Liver (tissue), 9 donors: Measurements from ENCODE around the gene LDB2. TPM values are rescaled to one million over a fixed set of nuclear protein-coding genes. Genes with fewer than 3 reads are reported as not detected.

Source experiments
- DNase-seq: peaks from one replicate; pipeline ENCODE4 v3.0.0-alpha.2; 2017; ENCODE audit warnings: low spot score
- H3K27ac ChIP-seq, 2 donors: one replicate each; pipeline ENCODE4 v1.7.0; 2013; ENCODE audit warnings: inconsistent platforms in 2 of 2, low read length in 2 of 2, control low read depth in 1 of 2, low read depth in 1 of 2, mild to moderate bottlenecking in 1 of 2
- H3K27me3 ChIP-seq, 4 donors: one replicate each; pipeline versions ENCODE4 v1.6.1 to v1.7.0; 2013; ENCODE audit warnings: low read length in 3 of 4, inconsistent platforms in 1 of 4, mild to moderate bottlenecking in 1 of 4, moderate library complexity in 1 of 4; ENCODE audit not compliant: control insufficient read depth in 4 of 4, insufficient read depth in 4 of 4
- H3K36me3 ChIP-seq, 4 donors: one replicate each; pipeline versions ENCODE4 v1.6.1 to v1.7.0; 2013; ENCODE audit warnings: low read length in 3 of 4, mild to moderate bottlenecking in 3 of 4, low read depth in 1 of 4, moderate library complexity in 1 of 4; ENCODE audit not compliant: control insufficient read depth in 4 of 4, insufficient read depth in 3 of 4
- H3K4me1 ChIP-seq, 4 donors: one replicate each; pipeline versions ENCODE4 v1.6.1 to v1.7.0; 2013; ENCODE audit warnings: low read length in 3 of 4, mild to moderate bottlenecking in 3 of 4, moderate library complexity in 1 of 4; ENCODE audit not compliant: control insufficient read depth in 4 of 4, insufficient read depth in 4 of 4
- H3K4me3 ChIP-seq, 3 donors: one replicate each; pipeline versions ENCODE4 v1.6.1 to v1.7.0; 2013; ENCODE audit warnings: low read length in 3 of 3, control low read depth in 1 of 3, low read depth in 1 of 3, mild to moderate bottlenecking in 1 of 3
- H3K9ac ChIP-seq, 2 donors: one replicate each; pipeline ENCODE4 v1.7.0; 2013; ENCODE audit warnings: low read length in 2 of 2, mild to moderate bottlenecking in 2 of 2, moderate library complexity in 2 of 2, control low read depth in 1 of 2, low read depth in 1 of 2
- H3K9me3 ChIP-seq, 4 donors: one replicate each; pipeline versions ENCODE4 v1.6.1 to v1.7.0; 2013; ENCODE audit warnings: low read length in 3 of 4; ENCODE audit not compliant: control insufficient read depth in 4 of 4
- EGR1 ChIP-seq, 2 donors: IDR thresholded peaks; 2 replicates each; pipeline ENCODE4 v1.6.1; 2016 to 2018; ENCODE audit warnings: antibody characterized with exemption in 2 of 2, low read depth in 2 of 2
- FOXA2 ChIP-seq: IDR thresholded peaks from 2 replicates; pipeline ENCODE4 v1.6.1; 2016; ENCODE audit warnings: antibody characterized with exemption
- GABPA ChIP-seq, 2 donors: IDR thresholded peaks in 1 of 2; conservative IDR thresholded peaks in 1 of 2; 2 replicates each; pipeline ENCODE4 v1.6.1; 2016; ENCODE audit warnings: antibody characterized with exemption in 2 of 2, mild to moderate bottlenecking in 1 of 2, moderate library complexity in 1 of 2
- HNF4A ChIP-seq, 2 donors: conservative IDR thresholded peaks; 2 replicates each; pipeline ENCODE4 v1.6.1; 2016; ENCODE audit warnings: antibody characterized with exemption in 2 of 2, mild to moderate bottlenecking in 2 of 2
- HNF4G ChIP-seq: IDR thresholded peaks from 2 replicates; pipeline ENCODE4 v1.6.1; 2016; ENCODE audit warnings: antibody characterized with exemption
- JUND ChIP-seq, 2 donors: IDR thresholded peaks; 2 replicates each; pipeline ENCODE4 v1.6.1; 2016; ENCODE audit warnings: antibody characterized with exemption in 2 of 2
- NR2F2 ChIP-seq: IDR thresholded peaks from 2 replicates; pipeline ENCODE4 v1.6.1; 2016; ENCODE audit warnings: antibody characterized with exemption
- RAD21 ChIP-seq, 2 donors: IDR thresholded peaks; 2 replicates each; pipeline ENCODE4 v1.6.1; 2016; ENCODE audit warnings: antibody characterized with exemption in 2 of 2, mild to moderate bottlenecking in 2 of 2
- RXRA ChIP-seq, 2 donors: IDR thresholded peaks; 2 replicates each; pipeline ENCODE4 v1.6.1; 2017 to 2018; ENCODE audit warnings: antibody characterized with exemption in 2 of 2, mild to moderate bottlenecking in 1 of 2
- TAF1 ChIP-seq: conservative IDR thresholded peaks from 2 replicates; pipeline ENCODE4 v1.6.1; 2016; ENCODE audit warnings: antibody characterized with exemption, mild to moderate bottlenecking
- YY1 ChIP-seq: IDR thresholded peaks from 2 replicates; pipeline ENCODE4 v1.6.1; 2016; ENCODE audit warnings: antibody characterized with exemption, mild to moderate bottlenecking
- WGBS: extraction: QIAGEN DNeasy Blood & Tissue Kit; methylation state at CpG from one replicate; pipeline ENCODE4 v1.1.7; 2013; 5-methylcytosine and 5-hydroxymethylcytosine counted together
- polyA plus RNA-seq, 2 donors: library from polyadenylated mRNA; stranded (reverse) in 1 of 2; unstranded in 1 of 2; fragments of 200-250 nt in 1 of 2; fragments of >200 nt in 1 of 2; fragmentation: Nextera tagmentation in 1 of 2; extraction: Ambion mirVana in 1 of 2; gene quantifications; one replicate each; pipeline versions ENCODE4 v1.2.1 to v1.2.3, GENCODE V29; 2013 to 2015
- total RNA-seq, 2 donors: library from RNA; depleted of rRNA; stranded (reverse); fragments of >200 nt; gene quantifications; one replicate each; pipeline ENCODE4 v1.2.3, GENCODE V29; 2014
- TF ChIP-seq, protein P1 (sequence below): IDR thresholded peaks from 2 replicates; pipeline ENCODE4 v1.6.1; 2016; ENCODE audit warnings: antibody characterized with exemption
- TF ChIP-seq, protein P2 (sequence below): fragments of 150-350 bp; IDR thresholded peaks from 2 replicates; pipeline ENCODE4 v1.5.1; 2017; ENCODE audit warnings: improper control_type of control experiment, low read depth, low read length; ENCODE audit not compliant: missing input control
- TF ChIP-seq, protein P3 (sequence below): IDR thresholded peaks from 2 replicates; pipeline ENCODE4 v1.6.1; 2016; ENCODE audit warnings: antibody characterized with exemption, mild to moderate bottlenecking
- TF ChIP-seq, protein P4 (sequence below): IDR thresholded peaks from 2 replicates; pipeline ENCODE4 v1.6.1; 2016; ENCODE audit warnings: antibody characterized with exemption
- TF ChIP-seq, protein P5 (sequence below): IDR thresholded peaks from 2 replicates; pipeline ENCODE4 v1.6.1; 2016; ENCODE audit warnings: antibody characterized with exemption
- donor health status: healthy.
- donor health status: healthy.
- donor health status: healthy.
- donor health status: healthy.
- donor health status: healthy.

Gene LDB2
- total and polyA plus RNA-seq, 4 donors: 7.4 to 31.9 (median 16.8) TPM

DNA sequence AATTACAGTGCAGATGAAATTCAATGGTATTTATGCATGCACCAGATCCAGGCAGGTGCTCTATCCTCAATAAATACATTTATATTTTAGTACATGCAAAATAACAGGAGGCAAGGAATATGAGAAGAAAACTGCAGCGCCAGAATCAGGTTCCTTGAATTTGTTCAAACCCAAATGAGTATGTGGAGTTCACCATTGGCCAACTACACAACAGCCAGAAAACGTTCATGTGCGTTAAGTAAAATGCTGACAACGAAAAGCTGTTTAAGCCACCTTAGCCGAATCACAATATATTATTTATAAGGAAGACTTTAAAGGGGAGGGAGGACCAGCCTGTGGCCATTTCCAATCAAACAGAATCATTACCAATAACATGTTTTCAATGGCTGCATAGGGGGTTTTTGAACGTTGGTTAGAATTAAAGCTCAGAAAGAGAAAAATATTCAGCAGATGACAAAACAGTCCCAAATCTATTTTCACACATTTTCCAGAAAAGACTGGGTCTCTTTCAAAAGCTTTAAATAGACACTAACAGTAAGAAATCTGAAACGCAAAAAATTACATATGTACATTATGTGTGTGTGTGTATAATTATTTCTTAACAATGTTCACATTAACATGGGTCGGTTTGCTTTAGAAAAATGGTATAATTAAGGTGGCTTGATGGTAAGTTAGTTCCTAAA, 171.9 kb downstream of the LDB2 start:
- no peaks in the 10 kb centered on the region for H3K27me3 ChIP-seq
- peaks cover 2 to 20% (median 7%) of the 10 kb centered on the region in 4 donors for H3K4me1 ChIP-seq
- H3K9ac ChIP-seq: no peak overlapping the region
- no peak overlapping the region for H3K4me3 ChIP-seq
- DNase-seq: no peak
- H3K27ac ChIP-seq: no peak overlapping the region
- WGBS: 89% methylated on average over 8 of the region's 8 CpGs
- H3K36me3 ChIP-seq: no peaks in the 10 kb centered on the region
- TF ChIP-seq, protein P1, sequence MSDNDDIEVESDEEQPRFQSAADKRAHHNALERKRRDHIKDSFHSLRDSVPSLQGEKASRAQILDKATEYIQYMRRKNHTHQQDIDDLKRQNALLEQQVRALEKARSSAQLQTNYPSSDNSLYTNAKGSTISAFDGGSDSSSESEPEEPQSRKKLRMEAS: no peak
- TF ChIP-seq RXRA (IDR thresholded peaks at IDR 0.05) (no peak), YY1 (no peak), TAF1 (no peak), GABPA (IDR thresholded peaks at IDR 0.05 in 1 of 2, conservative IDR thresholded peaks at IDR 0.05 in 1 of 2) (no peak), RAD21 (IDR thresholded peaks at IDR 0.05) (no peak), FOXA2 (no peak), NR2F2 (no peak), JUND (IDR thresholded peaks at IDR 0.05) (no peak), HNF4A (conservative IDR thresholded peaks at IDR 0.05) (no peak)
- TF ChIP-seq, protein P2, sequence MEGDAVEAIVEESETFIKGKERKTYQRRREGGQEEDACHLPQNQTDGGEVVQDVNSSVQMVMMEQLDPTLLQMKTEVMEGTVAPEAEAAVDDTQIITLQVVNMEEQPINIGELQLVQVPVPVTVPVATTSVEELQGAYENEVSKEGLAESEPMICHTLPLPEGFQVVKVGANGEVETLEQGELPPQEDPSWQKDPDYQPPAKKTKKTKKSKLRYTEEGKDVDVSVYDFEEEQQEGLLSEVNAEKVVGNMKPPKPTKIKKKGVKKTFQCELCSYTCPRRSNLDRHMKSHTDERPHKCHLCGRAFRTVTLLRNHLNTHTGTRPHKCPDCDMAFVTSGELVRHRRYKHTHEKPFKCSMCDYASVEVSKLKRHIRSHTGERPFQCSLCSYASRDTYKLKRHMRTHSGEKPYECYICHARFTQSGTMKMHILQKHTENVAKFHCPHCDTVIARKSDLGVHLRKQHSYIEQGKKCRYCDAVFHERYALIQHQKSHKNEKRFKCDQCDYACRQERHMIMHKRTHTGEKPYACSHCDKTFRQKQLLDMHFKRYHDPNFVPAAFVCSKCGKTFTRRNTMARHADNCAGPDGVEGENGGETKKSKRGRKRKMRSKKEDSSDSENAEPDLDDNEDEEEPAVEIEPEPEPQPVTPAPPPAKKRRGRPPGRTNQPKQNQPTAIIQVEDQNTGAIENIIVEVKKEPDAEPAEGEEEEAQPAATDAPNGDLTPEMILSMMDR: no peak
- TF ChIP-seq, protein P3, sequence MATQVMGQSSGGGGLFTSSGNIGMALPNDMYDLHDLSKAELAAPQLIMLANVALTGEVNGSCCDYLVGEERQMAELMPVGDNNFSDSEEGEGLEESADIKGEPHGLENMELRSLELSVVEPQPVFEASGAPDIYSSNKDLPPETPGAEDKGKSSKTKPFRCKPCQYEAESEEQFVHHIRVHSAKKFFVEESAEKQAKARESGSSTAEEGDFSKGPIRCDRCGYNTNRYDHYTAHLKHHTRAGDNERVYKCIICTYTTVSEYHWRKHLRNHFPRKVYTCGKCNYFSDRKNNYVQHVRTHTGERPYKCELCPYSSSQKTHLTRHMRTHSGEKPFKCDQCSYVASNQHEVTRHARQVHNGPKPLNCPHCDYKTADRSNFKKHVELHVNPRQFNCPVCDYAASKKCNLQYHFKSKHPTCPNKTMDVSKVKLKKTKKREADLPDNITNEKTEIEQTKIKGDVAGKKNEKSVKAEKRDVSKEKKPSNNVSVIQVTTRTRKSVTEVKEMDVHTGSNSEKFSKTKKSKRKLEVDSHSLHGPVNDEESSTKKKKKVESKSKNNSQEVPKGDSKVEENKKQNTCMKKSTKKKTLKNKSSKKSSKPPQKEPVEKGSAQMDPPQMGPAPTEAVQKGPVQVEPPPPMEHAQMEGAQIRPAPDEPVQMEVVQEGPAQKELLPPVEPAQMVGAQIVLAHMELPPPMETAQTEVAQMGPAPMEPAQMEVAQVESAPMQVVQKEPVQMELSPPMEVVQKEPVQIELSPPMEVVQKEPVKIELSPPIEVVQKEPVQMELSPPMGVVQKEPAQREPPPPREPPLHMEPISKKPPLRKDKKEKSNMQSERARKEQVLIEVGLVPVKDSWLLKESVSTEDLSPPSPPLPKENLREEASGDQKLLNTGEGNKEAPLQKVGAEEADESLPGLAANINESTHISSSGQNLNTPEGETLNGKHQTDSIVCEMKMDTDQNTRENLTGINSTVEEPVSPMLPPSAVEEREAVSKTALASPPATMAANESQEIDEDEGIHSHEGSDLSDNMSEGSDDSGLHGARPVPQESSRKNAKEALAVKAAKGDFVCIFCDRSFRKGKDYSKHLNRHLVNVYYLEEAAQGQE: no peak
- TF ChIP-seq, protein P4, sequence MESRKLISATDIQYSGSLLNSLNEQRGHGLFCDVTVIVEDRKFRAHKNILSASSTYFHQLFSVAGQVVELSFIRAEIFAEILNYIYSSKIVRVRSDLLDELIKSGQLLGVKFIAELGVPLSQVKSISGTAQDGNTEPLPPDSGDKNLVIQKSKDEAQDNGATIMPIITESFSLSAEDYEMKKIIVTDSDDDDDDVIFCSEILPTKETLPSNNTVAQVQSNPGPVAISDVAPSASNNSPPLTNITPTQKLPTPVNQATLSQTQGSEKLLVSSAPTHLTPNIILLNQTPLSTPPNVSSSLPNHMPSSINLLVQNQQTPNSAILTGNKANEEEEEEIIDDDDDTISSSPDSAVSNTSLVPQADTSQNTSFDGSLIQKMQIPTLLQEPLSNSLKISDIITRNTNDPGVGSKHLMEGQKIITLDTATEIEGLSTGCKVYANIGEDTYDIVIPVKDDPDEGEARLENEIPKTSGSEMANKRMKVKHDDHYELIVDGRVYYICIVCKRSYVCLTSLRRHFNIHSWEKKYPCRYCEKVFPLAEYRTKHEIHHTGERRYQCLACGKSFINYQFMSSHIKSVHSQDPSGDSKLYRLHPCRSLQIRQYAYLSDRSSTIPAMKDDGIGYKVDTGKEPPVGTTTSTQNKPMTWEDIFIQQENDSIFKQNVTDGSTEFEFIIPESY: no peak
- H3K9me3 ChIP-seq: peaks cover 0 to 4% (median 0%) of the 10 kb centered on the region in 4 donors

DNA sequence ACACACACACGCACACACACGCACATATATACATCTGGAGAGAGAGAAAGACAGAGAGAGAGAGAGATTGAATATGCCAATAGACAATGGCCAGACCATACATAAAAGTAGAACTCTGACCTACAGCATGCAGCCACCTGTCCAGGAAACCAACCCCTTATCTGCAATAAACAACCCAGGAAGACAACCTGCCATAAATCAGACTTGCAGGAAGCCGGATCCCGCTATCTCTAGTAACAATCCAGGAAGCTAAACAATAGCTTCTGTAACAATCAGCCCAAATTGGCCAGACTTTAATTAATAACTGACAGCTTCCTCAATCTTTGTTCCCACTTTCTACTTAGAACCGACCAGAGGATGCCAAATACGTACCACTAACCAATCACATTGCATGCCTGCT, 173.2 kb downstream of the LDB2 start:
- Histone ChIP-seq H3K36me3 (no peaks in the 10 kb centered on the region), H3K9me3 (peaks cover 0 to 4% (median under 1%) of the 10 kb centered on the region in 4 donors), H3K4me1 (peaks cover 2 to 29% (median 11%) of the 10 kb centered on the region in 4 donors), H3K27ac (no peak overlapping the region), H3K9ac (no peak overlapping the region), H3K4me3 (no peak overlapping the region), H3K27me3 (no peaks in the 10 kb centered on the region)
- 84% methylated on average over 6 of the region's 6 CpGs for WGBS
- DNase-seq: no peak
- TF ChIP-seq YY1 (no peak), HNF4G (no peak), RXRA (IDR thresholded peaks at IDR 0.05) (no peak), HNF4A (conservative IDR thresholded peaks at IDR 0.05) (no peak), EGR1 (IDR thresholded peaks at IDR 0.05; ENCODE audit: low read depth in 2 of 2) (no peak), FOXA2 (no peak), TAF1 (no peak)
- TF ChIP-seq, protein P3: no peak
- TF ChIP-seq, protein P5, sequence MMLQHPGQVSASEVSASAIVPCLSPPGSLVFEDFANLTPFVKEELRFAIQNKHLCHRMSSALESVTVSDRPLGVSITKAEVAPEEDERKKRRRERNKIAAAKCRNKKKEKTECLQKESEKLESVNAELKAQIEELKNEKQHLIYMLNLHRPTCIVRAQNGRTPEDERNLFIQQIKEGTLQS: no peak
